Endothelial cell of umbilical vein (primary cell): Measurements from ENCODE around the gene GRAMD1A.

Experiments used
- CTCF ChIP-seq, 2 donors: IDR thresholded peaks; 1 replicate in 1 of 2; 2 replicates in 1 of 2; pipeline ENCODE4 v1.5.1; 2011; ENCODE audit warnings: low read length in 2 of 2, mild to moderate bottlenecking in 2 of 2, moderate library complexity in 2 of 2, control low read depth in 1 of 2, inconsistent platforms in 1 of 2, low read depth in 1 of 2; ENCODE audit not compliant: insufficient read depth in 1 of 2; ENCODE audit errors: extremely low read depth in 1 of 2
- EZH2 ChIP-seq: IDR thresholded peaks from 2 replicates; pipeline ENCODE4 v1.6.1; 2012; ENCODE audit warnings: borderline replicate concordance, low read depth, mild to moderate bottlenecking, moderate library complexity, low read length, inconsistent platforms; ENCODE audit not compliant: severe bottlenecking
- FOS ChIP-seq: IDR thresholded peaks from 2 replicates; pipeline ENCODE4 v1.6.1; 2011; ENCODE audit warnings: mild to moderate bottlenecking, low read length, moderate library complexity, borderline replicate concordance; ENCODE audit not compliant: insufficient read depth
- MAX ChIP-seq: IDR thresholded peaks from 2 replicates; pipeline ENCODE4 v1.6.1; 2011; ENCODE audit not compliant: insufficient read depth, insufficient read length
- MYC ChIP-seq: IDR thresholded peaks from one replicate; pipeline ENCODE4 v1.6.1; 2011; ENCODE audit warnings: mild to moderate bottlenecking, low read depth, low read length
- POLR2A ChIP-seq: IDR thresholded peaks from 2 replicates; pipeline ENCODE4 v1.6.1; 2012; ENCODE audit warnings: low read depth, mild to moderate bottlenecking, control low read depth, low read length
- POLR2AphosphoS5 ChIP-seq: IDR thresholded peaks from 2 replicates; pipeline ENCODE4 v1.6.1; 2012; ENCODE audit warnings: low read depth, mild to moderate bottlenecking, control low read depth, low read length, moderate library complexity; ENCODE audit not compliant: insufficient read depth

DNA sequence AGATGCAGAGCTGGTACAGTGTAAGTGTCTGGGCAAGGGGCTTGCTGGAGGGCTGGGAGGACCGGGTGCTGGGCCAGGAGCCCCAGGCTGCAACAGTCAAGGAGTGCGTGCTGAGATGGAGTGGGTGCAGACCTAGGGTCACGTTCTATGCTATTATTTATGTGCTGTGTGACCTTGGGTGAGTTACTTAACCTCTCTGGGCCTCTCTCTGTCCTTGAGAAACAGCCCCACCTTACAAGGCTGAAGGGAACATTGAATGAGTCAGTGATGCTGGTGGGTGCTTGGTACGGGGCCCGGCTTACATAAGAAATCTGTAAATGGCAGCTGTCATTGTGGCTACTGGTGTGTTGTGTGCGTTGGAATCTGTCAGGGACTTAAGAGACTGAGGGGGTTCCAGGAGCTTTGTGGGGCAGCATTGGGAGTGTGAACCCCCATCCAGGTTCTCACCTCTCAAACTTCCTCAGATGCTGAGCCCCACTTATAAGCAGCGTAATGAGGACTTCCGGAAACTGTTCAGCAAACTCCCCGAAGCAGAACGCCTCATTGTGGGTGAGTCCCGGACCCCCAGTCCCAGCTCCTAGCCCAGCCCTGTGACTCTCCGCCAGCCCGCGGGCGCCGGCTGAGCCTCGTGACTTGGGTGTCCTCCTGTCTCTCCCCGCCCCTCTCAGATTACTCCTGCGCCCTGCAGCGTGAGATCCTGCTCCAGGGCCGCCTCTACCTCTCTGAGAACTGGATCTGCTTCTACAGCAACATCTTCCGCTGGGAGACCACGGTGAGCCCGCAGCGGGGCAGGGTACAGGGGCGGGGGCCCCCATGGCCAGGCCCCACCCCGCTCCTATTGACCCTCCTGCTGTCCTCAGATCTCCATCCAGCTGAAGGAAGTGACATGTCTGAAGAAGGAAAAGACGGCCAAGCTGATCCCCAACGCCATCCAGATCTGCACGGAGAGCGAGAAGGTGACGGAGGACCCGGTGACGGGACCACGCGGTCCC is 9.6 kb downstream of the GRAMD1A start:
- TF ChIP-seq EZH2 = no peak
- no peak for TF ChIP-seq POLR2A
- no peak for TF ChIP-seq FOS
- TF ChIP-seq CTCF (IDR thresholded peaks at IDR 0.05; ENCODE audit: extremely low read depth in 1 of 2, insufficient read depth in 1 of 2, low read depth in 1 of 2, low read length in 2 of 2) = no peak
- no peak for TF ChIP-seq POLR2AphosphoS5
- TF ChIP-seq MYC = no peak
- TF ChIP-seq MAX = no peak
